ENCODE results near the gene RWDD1. TPM values are rescaled to one million over a fixed set of nuclear protein-coding genes. Genes with fewer than 3 reads are reported as not detected.

Gene RWDD1
- total and polyA plus RNA-seq, 2 of the 13 experiments (the other 11 are each of a cell fraction or from before 2014, with no cell fraction given), result 27.4 to 67.1 TPM

DNA sequence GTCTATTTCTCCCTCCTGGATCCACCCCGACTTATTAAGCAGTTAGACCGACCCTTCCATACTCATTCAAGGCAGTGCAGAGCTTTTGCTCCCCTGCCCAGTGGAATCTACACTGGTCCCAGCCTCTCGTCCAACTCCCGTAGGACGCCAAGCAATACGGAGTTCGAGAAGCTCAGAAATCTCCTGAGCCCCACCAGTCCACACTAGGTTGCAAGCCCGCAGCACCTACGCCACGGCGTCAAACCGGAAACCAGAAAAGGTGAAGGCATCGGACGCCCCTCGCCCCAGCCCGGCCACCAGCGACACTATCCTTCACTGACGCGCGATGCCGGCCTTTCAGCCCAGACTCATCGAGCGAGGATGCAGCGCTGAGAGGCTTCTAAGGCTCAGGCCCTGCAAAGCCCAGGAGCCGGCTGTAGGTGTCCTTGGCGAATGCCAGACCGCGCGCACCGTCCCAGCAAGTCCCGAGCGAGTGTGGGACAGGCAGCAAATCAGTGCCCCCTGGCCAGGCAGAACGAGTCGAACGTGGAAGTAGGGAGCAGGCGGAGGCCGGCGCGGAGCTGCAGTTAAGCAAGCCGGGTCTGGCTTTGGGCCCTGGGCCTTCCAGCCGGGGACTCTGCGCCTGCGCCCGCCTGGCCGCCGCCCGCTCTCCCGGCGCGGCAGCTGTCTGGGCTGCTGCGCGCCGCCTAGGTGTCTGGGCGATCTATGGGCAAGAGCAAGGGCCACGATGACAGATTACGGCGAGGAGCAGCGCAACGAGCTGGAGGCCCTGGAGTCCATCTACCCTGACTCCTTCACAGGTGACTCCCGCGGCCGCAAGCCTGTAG lies at the start of gene RWDD1 (continued):
- TF ChIP-seq, protein P1, sequence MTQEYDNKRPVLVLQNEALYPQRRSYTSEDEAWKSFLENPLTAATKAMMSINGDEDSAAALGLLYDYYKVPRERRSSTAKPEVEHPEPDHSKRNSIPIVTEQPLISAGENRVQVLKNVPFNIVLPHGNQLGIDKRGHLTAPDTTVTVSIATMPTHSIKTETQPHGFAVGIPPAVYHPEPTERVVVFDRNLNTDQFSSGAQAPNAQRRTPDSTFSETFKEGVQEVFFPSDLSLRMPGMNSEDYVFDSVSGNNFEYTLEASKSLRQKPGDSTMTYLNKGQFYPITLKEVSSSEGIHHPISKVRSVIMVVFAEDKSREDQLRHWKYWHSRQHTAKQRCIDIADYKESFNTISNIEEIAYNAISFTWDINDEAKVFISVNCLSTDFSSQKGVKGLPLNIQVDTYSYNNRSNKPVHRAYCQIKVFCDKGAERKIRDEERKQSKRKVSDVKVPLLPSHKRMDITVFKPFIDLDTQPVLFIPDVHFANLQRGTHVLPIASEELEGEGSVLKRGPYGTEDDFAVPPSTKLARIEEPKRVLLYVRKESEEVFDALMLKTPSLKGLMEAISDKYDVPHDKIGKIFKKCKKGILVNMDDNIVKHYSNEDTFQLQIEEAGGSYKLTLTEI (CRISPR knock-in tag; conservative IDR thresholded peaks at IDR 0.05), result no peak
- peak; percentile 75; the same call in 1 of the 2 replicates for TF ChIP-seq ZBTB20 (CRISPR knock-in tag; IDR thresholded peaks at IDR 0.05; ENCODE audit: borderline replicate concordance, low read depth)
- peak; percentile 88 for TF ChIP-seq TAF15 (IDR thresholded peaks at IDR 0.05; ENCODE audit: low read depth, low read length, poor library complexity, severe bottlenecking)
- TF ChIP-seq RFXANK (CRISPR knock-in tag; IDR thresholded peaks at IDR 0.05), result peak; percentile 95
- peak; percentile 50; the same call in 1 of the 2 replicates for TF ChIP-seq SP2 (CRISPR knock-in tag; IDR thresholded peaks at IDR 0.05)
- TF ChIP-seq AHR (CRISPR knock-in tag; IDR thresholded peaks at IDR 0.05), result peak; percentile 56
- TF ChIP-seq, protein P2, sequence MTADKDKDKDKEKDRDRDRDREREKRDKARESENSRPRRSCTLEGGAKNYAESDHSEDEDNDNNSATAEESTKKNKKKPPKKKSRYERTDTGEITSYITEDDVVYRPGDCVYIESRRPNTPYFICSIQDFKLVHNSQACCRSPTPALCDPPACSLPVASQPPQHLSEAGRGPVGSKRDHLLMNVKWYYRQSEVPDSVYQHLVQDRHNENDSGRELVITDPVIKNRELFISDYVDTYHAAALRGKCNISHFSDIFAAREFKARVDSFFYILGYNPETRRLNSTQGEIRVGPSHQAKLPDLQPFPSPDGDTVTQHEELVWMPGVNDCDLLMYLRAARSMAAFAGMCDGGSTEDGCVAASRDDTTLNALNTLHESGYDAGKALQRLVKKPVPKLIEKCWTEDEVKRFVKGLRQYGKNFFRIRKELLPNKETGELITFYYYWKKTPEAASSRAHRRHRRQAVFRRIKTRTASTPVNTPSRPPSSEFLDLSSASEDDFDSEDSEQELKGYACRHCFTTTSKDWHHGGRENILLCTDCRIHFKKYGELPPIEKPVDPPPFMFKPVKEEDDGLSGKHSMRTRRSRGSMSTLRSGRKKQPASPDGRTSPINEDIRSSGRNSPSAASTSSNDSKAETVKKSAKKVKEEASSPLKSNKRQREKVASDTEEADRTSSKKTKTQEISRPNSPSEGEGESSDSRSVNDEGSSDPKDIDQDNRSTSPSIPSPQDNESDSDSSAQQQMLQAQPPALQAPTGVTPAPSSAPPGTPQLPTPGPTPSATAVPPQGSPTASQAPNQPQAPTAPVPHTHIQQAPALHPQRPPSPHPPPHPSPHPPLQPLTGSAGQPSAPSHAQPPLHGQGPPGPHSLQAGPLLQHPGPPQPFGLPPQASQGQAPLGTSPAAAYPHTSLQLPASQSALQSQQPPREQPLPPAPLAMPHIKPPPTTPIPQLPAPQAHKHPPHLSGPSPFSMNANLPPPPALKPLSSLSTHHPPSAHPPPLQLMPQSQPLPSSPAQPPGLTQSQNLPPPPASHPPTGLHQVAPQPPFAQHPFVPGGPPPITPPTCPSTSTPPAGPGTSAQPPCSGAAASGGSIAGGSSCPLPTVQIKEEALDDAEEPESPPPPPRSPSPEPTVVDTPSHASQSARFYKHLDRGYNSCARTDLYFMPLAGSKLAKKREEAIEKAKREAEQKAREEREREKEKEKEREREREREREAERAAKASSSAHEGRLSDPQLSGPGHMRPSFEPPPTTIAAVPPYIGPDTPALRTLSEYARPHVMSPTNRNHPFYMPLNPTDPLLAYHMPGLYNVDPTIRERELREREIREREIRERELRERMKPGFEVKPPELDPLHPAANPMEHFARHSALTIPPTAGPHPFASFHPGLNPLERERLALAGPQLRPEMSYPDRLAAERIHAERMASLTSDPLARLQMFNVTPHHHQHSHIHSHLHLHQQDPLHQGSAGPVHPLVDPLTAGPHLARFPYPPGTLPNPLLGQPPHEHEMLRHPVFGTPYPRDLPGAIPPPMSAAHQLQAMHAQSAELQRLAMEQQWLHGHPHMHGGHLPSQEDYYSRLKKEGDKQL (CRISPR knock-in tag; IDR thresholded peaks at IDR 0.05; ENCODE audit: low read depth), result peak; percentile 71; the same call in 1 of the 2 replicates
- no peak; the same call in 1 of the 2 replicates for TF ChIP-seq THYN1 (CRISPR knock-in tag; IDR thresholded peaks at IDR 0.05; ENCODE audit: borderline replicate concordance, low read depth)
- TF ChIP-seq ZNF768 (CRISPR knock-in tag; IDR thresholded peaks at IDR 0.05), result peak; percentile 80
- peak; percentile 90 for TF ChIP-seq ZNF292 (CRISPR knock-in tag; IDR thresholded peaks at IDR 0.05; ENCODE audit: borderline replicate concordance, low read depth)
- 0 out of 2 replicates have a peak, but pooled peaks have one; percentile 59 for TF ChIP-seq ZNF616 (CRISPR knock-in tag; IDR thresholded peaks at IDR 0.05; ENCODE audit: low read depth)
- TF ChIP-seq, protein P3, sequence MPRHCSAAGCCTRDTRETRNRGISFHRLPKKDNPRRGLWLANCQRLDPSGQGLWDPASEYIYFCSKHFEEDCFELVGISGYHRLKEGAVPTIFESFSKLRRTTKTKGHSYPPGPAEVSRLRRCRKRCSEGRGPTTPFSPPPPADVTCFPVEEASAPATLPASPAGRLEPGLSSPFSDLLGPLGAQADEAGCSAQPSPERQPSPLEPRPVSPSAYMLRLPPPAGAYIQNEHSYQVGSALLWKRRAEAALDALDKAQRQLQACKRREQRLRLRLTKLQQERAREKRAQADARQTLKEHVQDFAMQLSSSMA (CRISPR knock-in tag; IDR thresholded peaks at IDR 0.05), result no peak
- TF ChIP-seq HCFC1 (IDR thresholded peaks at IDR 0.05; ENCODE audit: low read depth, low read length), result peak; percentile 91
- TF ChIP-seq HES4 (CRISPR knock-in tag; IDR thresholded peaks at IDR 0.05; ENCODE audit: borderline replicate concordance), result 0 out of 2 replicates have a peak, but pooled peaks have one; percentile 46
- TF ChIP-seq ZNF234 (CRISPR knock-in tag; conservative IDR thresholded peaks at IDR 0.05), result no peak
- TF ChIP-seq, protein P4, sequence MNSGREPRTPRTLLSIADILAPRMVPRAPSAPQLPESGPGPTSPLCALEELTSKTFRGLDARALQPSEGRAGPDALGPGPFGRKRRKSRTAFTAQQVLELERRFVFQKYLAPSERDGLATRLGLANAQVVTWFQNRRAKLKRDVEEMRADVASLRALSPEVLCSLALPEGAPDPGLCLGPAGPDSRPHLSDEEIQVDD (CRISPR knock-in tag; IDR thresholded peaks at IDR 0.05; ENCODE audit: borderline replicate concordance), result peak; percentile 48; the same call in 1 of the 2 replicates

All from HepG2 (cell line).